Activated T-cell treated with anti-CD3 and anti-CD28 coated beads for 24 hours (primary cell): ENCODE results near the gene IRF2BP1.

Experiments
- DNase-seq: peaks from one replicate; pipeline ENCODE4 v3.0.0-alpha.2; 2020; ENCODE audit warnings: low read depth

Gene IRF2BP1

DNA sequence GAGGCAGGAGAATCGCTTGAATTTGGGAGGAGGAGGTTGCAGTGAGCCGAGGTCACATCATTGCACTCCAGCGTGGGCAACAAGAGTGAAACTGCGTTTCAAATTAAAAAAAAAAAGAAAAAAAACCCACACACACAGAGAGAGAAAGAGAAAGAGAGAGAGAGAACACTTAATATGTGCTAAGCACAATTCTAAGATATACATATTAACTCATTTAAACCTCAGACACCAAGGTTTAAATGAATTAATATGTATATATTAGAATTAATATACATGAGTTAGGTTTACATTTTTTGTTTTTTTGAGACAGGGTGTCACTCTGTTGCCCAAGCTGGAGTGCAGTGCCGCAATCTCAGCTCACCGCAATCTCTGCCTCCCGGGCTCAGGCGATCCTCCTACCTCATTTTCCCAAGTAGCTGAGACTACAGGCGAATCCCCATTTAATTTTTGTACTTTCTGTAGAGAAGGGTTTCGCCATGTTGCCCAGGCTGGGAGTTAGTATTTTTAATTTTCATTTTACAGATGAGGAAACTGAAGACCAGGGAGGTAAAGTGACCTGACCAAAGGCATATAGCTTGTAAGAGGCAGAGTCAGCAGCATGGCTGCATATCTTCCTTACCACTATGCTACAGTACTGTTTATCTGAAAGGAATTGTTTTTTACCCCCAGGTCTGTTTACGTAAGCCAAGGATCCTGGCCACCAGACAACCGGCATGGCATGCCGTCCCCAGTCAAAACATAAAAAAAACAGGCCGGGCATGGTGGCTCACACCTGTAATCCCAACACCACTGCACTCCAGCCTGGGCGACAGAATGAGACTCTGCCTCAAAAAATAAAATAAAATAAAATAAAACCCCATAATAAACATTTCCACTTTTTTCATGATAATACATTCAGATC lies 25.3 kb downstream of the IRF2BP1 start:
- DNase-seq: no peak

DNA sequence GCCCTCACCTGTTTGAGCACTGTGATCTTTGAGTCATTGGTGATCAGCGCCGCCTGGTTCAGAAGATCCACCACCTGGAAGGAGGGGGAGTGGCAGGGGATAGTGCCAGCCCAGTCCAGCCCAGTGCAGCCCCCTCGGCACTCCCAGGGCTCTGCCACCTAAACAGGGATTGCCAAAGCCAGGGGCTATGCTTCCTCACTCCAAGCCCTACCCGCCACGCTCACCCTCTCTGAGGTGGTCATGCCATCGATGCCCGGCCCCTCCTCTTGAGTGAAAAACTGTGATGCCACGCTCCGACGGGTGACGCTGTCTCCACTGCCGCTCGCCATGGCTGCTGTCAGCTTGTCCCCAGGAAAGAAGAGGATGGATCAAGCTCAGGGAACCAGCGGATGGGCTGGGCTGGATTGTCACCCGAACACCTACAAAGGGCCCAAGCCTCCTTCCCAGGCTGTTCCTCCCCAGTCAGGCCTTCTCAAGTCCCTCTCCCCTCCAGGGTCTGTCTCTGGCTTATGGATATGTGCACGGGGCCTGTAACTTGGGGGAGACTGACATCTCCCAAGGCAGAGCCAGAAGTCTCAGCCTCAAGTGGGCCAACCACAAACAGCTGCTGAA lies 31.7 kb downstream of the IRF2BP1 start:
- no peak for DNase-seq

GRCh38 chr19:45852983-45853382 lies 33.0 kb downstream of the IRF2BP1 start:
- no peak for DNase-seq

- DNase-seq: no peak
These were observed 33.7 kb downstream of the IRF2BP1 start for GRCh38 chr19:45852145-45852750.

DNA sequence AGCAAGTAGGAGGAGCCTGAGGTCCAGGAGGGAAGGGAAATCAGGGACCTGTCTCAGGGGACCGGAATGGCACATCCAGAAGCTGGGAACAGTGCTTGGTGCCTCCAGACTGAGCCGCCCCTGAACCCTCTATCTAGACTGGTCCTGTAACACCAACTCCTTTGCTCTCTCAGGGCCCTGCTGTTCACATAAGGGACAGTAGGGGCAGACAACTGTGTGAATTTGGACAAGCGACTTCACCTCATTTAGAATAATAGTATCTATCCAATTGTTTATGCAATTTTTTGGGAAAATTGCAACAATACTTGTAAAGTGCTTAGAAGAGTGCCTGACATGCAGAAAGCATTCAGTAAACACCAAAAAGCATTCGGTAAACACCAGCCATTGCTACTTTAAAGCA lies 37.0 kb downstream of the IRF2BP1 start:
- DNase-seq: no peak

DNA sequence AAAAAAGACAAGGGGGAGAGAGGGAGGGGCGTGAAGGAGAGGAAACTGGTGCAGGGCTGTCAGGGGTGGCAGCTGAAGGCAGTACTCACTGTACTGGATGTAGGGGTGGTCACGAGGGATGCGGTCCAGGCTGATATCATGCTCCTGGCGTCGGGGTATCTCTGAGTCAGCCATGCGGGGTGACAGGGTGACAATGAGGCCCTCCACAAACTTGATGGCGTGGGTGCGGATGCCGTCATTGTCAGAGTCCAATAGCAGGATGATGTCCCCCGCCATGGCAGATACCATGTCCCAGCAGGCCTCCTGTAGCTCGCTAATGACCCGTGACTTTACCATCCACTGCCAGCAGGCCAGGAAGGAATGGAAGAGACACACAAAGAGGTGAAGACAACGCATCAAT lies 38.3 kb downstream of the IRF2BP1 start:
- DNase-seq: no peak

DNA sequence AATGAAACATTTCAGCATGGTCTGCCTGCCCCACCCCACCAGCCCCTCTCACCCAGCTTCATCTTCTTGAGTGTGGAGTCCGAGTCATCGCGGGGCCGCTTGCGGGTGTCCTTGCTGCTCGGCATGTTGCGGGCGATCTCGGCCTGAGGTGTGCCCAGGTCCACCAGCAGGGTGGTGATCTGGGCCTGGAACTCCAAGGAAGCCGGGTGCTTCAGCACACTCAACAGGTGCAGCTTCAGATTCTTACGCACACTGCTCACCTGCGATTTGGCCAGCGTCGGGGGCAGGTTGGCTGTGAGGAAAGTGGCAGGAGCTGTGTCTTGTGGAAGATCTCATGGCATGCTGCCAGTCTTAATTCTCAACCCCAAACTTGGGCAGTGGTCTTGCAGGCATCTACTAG lies 43.7 kb downstream of the IRF2BP1 start:
- no peak for DNase-seq

- DNase-seq: no peak
These were observed 51.0 kb downstream of the IRF2BP1 start for GRCh38 chr19:45834970-45835369.
